ENCODE results near the gene MAML1.

The MAML1 gene

GRCh38 chr5:179724163-179724562 lies 8.5 kb upstream of the MAML1 start:
- Histone ChIP-seq H3K79me2 (ENCODE audit: insufficient read depth, low read depth) (no peaks in the 10 kb centered on the region), H3K27ac (no peak overlapping the region)

GRCh38 chr5:179727106-179727505 lies 5.5 kb upstream of the MAML1 start:
- H3K9ac ChIP-seq: no peak overlapping the region
- H3K4me2 ChIP-seq: no peak overlapping the region

More at GRCh38 chr5:179724163-179724562, 8.5 kb upstream of the MAML1 start:
- Histone ChIP-seq H3K27me3 (ENCODE audit: insufficient read depth, low read depth) (no peaks in the 10 kb centered on the region), H3K9ac (no peak overlapping the region), H3K4me1 (ENCODE audit: low read depth, poor library complexity, severe bottlenecking) (no peaks in the 10 kb centered on the region), H4K20me1 (ENCODE audit: insufficient read depth) (no peaks in the 10 kb centered on the region), H3K4me3 (IDR thresholded peaks at IDR 0.05; ENCODE audit: insufficient read depth, low read depth, low read length) (no peak overlapping the region), H3K36me3 (ENCODE audit: insufficient read depth) (peaks cover 13% of the 10 kb centered on the region; the same call in 1 of the 2 replicates), H2AFZ (ENCODE audit: low read depth) (no peak overlapping the region), H3K4me2 (no peak overlapping the region)
- no peak for TF ChIP-seq CTCF (conservative IDR thresholded peaks at IDR 0.05; ENCODE audit: low read depth, low read length)

GRCh38 chr5:179729303-179729702 lies 3.3 kb upstream of the MAML1 start:
- Histone ChIP-seq H3K4me2 (no peak overlapping the region), H3K36me3 (ENCODE audit: insufficient read depth) (0 out of 2 replicates have a peak, but pooled peaks cover 11% of the 10 kb centered on the region), H3K4me1 (ENCODE audit: low read depth, poor library complexity, severe bottlenecking) (peaks cover 17% of the 10 kb centered on the region), H2AFZ (ENCODE audit: low read depth) (no peak overlapping the region), H3K4me3 (IDR thresholded peaks at IDR 0.05; ENCODE audit: insufficient read depth, low read depth, low read length) (no peak overlapping the region), H3K27me3 (ENCODE audit: insufficient read depth, low read depth) (no peaks in the 10 kb centered on the region), H3K27ac (no peak overlapping the region), H3K79me2 (ENCODE audit: insufficient read depth, low read depth) (peaks cover 10% of the 10 kb centered on the region; the same call in 1 of the 2 replicates), H3K9ac (no peak overlapping the region), H4K20me1 (ENCODE audit: insufficient read depth) (no peaks in the 10 kb centered on the region)
- no peak for TF ChIP-seq CTCF (conservative IDR thresholded peaks at IDR 0.05; ENCODE audit: low read depth, low read length)

More at GRCh38 chr5:179727106-179727505, 5.5 kb upstream of the MAML1 start:
- no peaks in the 10 kb centered on the region for H3K27me3 ChIP-seq (ENCODE audit: insufficient read depth, low read depth)
- H3K36me3 ChIP-seq (ENCODE audit: insufficient read depth): 0 out of 2 replicates have a peak, but pooled peaks cover 11% of the 10 kb centered on the region
- no peak for TF ChIP-seq CTCF (conservative IDR thresholded peaks at IDR 0.05; ENCODE audit: low read depth, low read length)
- H4K20me1 ChIP-seq (ENCODE audit: insufficient read depth): no peaks in the 10 kb centered on the region
- H2AFZ ChIP-seq (ENCODE audit: low read depth): no peak overlapping the region
- H3K79me2 ChIP-seq (ENCODE audit: insufficient read depth, low read depth): no peaks in the 10 kb centered on the region
- H3K4me1 ChIP-seq (ENCODE audit: low read depth, poor library complexity, severe bottlenecking): peaks cover 17% of the 10 kb centered on the region
- no peak overlapping the region for H3K4me3 ChIP-seq (IDR thresholded peaks at IDR 0.05; ENCODE audit: insufficient read depth, low read depth, low read length)
- H3K27ac ChIP-seq: no peak overlapping the region; the same call in 1 of the 2 replicates

GRCh38 chr5:179729727-179730126 lies 2.9 kb upstream of the MAML1 start:
- TF ChIP-seq CTCF (conservative IDR thresholded peaks at IDR 0.05; ENCODE audit: low read depth, low read length): no peak

More at GRCh38 chr5:179729727-179730126, 2.9 kb upstream of the MAML1 start:
- Histone ChIP-seq H3K27me3 (ENCODE audit: insufficient read depth, low read depth) (no peaks in the 10 kb centered on the region), H3K79me2 (ENCODE audit: insufficient read depth, low read depth) (peaks cover 15% of the 10 kb centered on the region; the same call in 1 of the 2 replicates), H3K27ac (no peak overlapping the region), H3K4me2 (no peak overlapping the region), H2AFZ (ENCODE audit: low read depth) (no peak overlapping the region), H3K36me3 (ENCODE audit: insufficient read depth) (0 out of 2 replicates have a peak, but pooled peaks cover 11% of the 10 kb centered on the region), H4K20me1 (ENCODE audit: insufficient read depth) (no peaks in the 10 kb centered on the region), H3K9ac (no peak overlapping the region), H3K4me3 (IDR thresholded peaks at IDR 0.05; ENCODE audit: insufficient read depth, low read depth, low read length) (no peak overlapping the region), H3K4me1 (ENCODE audit: low read depth, poor library complexity, severe bottlenecking) (peaks cover 17% of the 10 kb centered on the region)
